Ishikawa (cell line): ENCODE data around the gene COG5.

Experiments
- CEBPB ChIP-seq: IDR thresholded peaks from 2 replicates; pipeline ENCODE4 v1.6.1; 2012
- CREB1 ChIP-seq: IDR thresholded peaks from 2 replicates; pipeline ENCODE4 v1.6.1; 2012; ENCODE audit warnings: low read depth
- EGR1 ChIP-seq: IDR thresholded peaks from 2 replicates; pipeline ENCODE4 v1.6.1; 2012
- EP300 ChIP-seq: IDR thresholded peaks from 2 replicates; pipeline ENCODE4 v1.6.1; 2012; ENCODE audit warnings: borderline replicate concordance
- FOXM1 ChIP-seq: IDR thresholded peaks from 2 replicates; pipeline ENCODE4 v1.6.1; 2012; ENCODE audit warnings: low read depth, borderline replicate concordance
- NFIC ChIP-seq: IDR thresholded peaks from 2 replicates; pipeline ENCODE4 v1.6.1; 2012
- RAD21 ChIP-seq: IDR thresholded peaks from 2 replicates; pipeline ENCODE4 v1.6.1; 2012; ENCODE audit warnings: low read depth
- TAF1 ChIP-seq: IDR thresholded peaks from 2 replicates; pipeline ENCODE4 v1.6.1; 2012; ENCODE audit warnings: low read depth, mild to moderate bottlenecking
- TCF12 ChIP-seq: IDR thresholded peaks from 2 replicates; pipeline ENCODE4 v1.6.1; 2012; ENCODE audit warnings: low read depth
- TEAD4 ChIP-seq: IDR thresholded peaks from 2 replicates; pipeline ENCODE4 v1.6.1; 2012
- YY1 ChIP-seq: IDR thresholded peaks from 2 replicates; pipeline ENCODE4 v1.6.1; 2012; ENCODE audit warnings: low read depth
- ZBTB7A ChIP-seq: IDR thresholded peaks from 2 replicates; pipeline ENCODE4 v1.6.1; 2012; ENCODE audit warnings: low read depth
- TF ChIP-seq, protein P1 (sequence below): IDR thresholded peaks from 2 replicates; pipeline ENCODE4 v1.6.1; 2012; ENCODE audit warnings: low read depth, mild to moderate bottlenecking
- TF ChIP-seq, protein P2 (sequence below): IDR thresholded peaks from 2 replicates; pipeline ENCODE4 v1.6.1; 2012
- TF ChIP-seq, protein P3 (sequence below): IDR thresholded peaks from 2 replicates; pipeline ENCODE4 v1.6.1; 2012

COG5 gene

DNA sequence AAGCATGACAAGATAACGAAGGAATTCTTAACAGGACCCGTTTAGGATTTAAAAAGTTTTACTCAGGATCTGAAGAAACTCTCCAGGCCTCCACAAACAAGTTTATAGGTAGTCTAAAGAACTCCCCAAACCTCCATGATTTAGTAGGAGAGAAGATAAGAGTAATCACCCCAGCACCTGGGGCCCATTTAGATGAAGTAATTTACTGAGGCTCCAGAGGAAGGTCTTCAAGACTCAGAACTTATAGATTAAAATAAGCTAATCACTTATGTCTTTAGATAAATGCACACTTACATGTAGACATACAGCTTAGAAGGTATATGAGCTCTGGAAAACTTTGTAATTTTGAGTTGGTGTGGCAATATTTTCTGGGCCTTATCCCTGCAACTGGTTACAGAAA lies 271.1 kb downstream of the COG5 start:
- TF ChIP-seq, protein P1, sequence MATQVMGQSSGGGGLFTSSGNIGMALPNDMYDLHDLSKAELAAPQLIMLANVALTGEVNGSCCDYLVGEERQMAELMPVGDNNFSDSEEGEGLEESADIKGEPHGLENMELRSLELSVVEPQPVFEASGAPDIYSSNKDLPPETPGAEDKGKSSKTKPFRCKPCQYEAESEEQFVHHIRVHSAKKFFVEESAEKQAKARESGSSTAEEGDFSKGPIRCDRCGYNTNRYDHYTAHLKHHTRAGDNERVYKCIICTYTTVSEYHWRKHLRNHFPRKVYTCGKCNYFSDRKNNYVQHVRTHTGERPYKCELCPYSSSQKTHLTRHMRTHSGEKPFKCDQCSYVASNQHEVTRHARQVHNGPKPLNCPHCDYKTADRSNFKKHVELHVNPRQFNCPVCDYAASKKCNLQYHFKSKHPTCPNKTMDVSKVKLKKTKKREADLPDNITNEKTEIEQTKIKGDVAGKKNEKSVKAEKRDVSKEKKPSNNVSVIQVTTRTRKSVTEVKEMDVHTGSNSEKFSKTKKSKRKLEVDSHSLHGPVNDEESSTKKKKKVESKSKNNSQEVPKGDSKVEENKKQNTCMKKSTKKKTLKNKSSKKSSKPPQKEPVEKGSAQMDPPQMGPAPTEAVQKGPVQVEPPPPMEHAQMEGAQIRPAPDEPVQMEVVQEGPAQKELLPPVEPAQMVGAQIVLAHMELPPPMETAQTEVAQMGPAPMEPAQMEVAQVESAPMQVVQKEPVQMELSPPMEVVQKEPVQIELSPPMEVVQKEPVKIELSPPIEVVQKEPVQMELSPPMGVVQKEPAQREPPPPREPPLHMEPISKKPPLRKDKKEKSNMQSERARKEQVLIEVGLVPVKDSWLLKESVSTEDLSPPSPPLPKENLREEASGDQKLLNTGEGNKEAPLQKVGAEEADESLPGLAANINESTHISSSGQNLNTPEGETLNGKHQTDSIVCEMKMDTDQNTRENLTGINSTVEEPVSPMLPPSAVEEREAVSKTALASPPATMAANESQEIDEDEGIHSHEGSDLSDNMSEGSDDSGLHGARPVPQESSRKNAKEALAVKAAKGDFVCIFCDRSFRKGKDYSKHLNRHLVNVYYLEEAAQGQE = no peak
- TF ChIP-seq TCF12 (no peak), CREB1 (no peak), CEBPB (no peak), YY1 (no peak), EP300 (no peak), TAF1 (no peak), RAD21 (no peak), FOXM1 (no peak), NFIC (no peak), TEAD4 (no peak), EGR1 (no peak), ZBTB7A (no peak)
- TF ChIP-seq, protein P2, sequence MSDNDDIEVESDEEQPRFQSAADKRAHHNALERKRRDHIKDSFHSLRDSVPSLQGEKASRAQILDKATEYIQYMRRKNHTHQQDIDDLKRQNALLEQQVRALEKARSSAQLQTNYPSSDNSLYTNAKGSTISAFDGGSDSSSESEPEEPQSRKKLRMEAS = no peak
- TF ChIP-seq, protein P3, sequence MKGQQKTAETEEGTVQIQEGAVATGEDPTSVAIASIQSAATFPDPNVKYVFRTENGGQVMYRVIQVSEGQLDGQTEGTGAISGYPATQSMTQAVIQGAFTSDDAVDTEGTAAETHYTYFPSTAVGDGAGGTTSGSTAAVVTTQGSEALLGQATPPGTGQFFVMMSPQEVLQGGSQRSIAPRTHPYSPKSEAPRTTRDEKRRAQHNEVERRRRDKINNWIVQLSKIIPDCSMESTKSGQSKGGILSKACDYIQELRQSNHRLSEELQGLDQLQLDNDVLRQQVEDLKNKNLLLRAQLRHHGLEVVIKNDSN = no peak

DNA sequence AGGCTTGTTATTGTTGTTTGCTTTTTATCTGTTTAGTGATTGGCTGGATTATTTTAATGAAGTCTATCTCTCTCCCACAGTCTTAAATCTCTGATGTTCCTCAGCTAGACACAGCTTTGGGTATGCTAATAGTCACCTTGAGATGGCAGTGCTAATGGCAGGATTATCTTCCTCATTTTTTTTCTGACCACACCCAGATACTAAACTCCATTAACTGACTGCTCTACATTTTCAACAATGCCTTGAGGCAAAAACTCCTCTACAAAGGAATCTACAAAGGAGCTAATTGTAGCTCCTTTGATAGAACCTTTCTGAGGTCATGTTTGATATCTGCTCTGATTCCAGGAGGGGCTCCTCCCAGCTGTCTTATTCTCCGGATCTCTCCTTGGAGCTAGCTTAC lies 272.3 kb downstream of the COG5 start:
- no peak for TF ChIP-seq ZBTB7A
- TF ChIP-seq CREB1 = no peak
- no peak for TF ChIP-seq EP300
- TF ChIP-seq FOXM1 = no peak
- TF ChIP-seq TCF12 = no peak
- TF ChIP-seq EGR1 = no peak
- TF ChIP-seq, protein P3 = no peak
- no peak for TF ChIP-seq NFIC
- no peak for TF ChIP-seq YY1

DNA sequence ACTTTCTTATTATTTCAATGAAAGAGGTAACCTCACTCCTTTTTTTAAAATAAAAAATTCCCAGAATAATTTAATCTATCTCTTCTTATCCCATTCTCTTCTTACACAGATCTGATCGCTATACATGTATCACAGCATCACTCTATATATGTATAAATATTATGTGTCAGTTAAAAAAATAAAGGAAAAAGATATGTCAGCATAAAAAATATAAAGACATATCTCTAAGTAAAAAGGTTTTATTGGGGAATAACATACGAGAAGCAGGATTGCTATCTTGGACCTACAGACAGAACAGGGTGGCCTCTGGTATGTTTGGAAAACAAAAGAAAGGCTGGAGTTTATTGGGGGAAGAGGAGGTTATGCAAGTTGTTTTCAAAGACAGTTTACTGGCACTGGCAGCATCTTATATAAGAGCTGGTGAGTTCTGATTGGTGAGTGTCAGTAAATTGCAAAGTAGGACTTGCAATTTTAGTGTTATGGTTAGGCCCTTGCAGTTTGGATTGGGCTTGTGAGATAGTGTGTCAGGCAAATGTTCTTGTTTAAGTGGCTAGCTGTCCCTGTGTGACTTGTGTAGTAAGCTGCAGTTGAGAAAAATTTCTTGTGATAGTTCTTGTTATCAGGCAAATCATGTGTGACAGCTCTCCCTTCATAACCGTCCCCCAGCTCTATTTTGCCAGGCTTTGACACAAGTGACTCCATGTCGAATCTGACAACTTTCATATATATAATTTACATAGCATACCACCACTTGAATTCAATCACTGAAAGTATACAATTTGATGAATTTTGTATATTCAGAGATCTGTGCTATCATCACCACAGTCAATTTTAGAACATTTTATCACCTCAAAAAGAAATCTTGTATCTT lies 276.7 kb downstream of the COG5 start:
- TF ChIP-seq RAD21 = no peak
- TF ChIP-seq, protein P2 = no peak
- TF ChIP-seq TCF12 = no peak
- TF ChIP-seq, protein P3 = no peak
- no peak for TF ChIP-seq CEBPB
- TF ChIP-seq ZBTB7A = no peak
- no peak for TF ChIP-seq FOXM1
- no peak for TF ChIP-seq NFIC
- no peak for TF ChIP-seq TEAD4
- TF ChIP-seq, protein P1 = no peak

DNA sequence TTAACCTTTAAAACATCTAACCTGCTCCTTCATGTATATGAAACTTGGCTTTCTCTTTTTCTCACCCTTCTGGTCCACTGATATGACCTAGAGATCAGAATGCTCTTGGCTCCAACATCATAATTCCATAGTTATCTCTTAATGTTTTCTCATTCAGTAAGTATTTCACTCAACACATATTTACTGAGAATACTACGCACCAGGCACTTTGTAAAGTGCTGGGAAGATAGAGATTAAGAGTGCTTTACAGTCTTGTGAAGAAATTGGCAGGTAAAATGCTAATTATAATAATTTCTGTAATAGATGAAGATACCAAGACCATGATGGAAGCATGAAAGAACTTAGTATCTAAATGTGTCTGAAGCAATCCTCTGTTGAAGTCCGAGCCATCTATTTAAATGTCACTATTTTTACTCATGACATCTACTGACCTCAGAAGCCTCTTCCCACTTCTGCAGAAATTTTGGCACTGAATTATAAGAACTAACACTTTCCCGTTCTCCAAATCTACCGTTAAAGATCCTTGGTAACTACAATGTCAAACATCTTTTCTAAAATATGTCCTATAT lies 278.7 kb downstream of the COG5 start:
- TF ChIP-seq EGR1 = no peak
- TF ChIP-seq RAD21 = no peak
- no peak for TF ChIP-seq EP300
- TF ChIP-seq, protein P3 = no peak
- TF ChIP-seq ZBTB7A = no peak
- TF ChIP-seq CREB1 = no peak
- TF ChIP-seq YY1 = no peak
- TF ChIP-seq TEAD4 = no peak

DNA sequence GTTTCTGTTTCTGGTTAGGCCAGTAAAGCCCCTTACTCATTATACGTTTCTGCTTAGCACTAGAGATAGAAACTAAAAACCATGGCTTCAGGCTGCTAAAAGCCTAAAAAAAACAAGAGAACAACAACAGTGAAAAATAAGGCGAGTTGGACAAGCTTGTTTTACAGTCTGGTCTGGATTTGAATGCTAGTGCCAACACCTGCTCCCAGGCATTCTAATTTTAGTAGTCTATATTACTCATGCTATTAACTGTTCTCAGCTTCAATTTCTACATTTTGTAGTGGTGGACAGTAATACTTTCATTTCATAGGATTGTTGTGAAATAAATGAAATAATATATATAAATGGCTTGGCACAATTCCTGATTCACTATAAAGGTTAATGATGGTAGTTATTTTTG lies 286.4 kb downstream of the COG5 start:
- TF ChIP-seq YY1 (no peak), CREB1 (no peak), TAF1 (no peak), TCF12 (no peak), FOXM1 (no peak), TEAD4 (no peak), EGR1 (no peak), ZBTB7A (no peak), RAD21 (no peak)
- TF ChIP-seq, protein P2 = no peak
- TF ChIP-seq, protein P3 = no peak
- TF ChIP-seq, protein P1 = no peak
